H9 (cell line): ENCODE measurements around the gene AMOT. TPM values are rescaled to one million over a fixed set of nuclear protein-coding genes. Genes with fewer than 3 reads are reported as not detected.

Experiments used
- DNase-seq: peaks from one replicate; pipeline ENCODE4 v3.0.0-alpha.2; 2017
- H2AFZ ChIP-seq: one replicate; pipeline ENCODE4 v1.6.1; 2013; ENCODE audit warnings: mild to moderate bottlenecking, low read length, control low read depth, moderate library complexity
- H2AK5ac ChIP-seq: 2 replicates; pipeline ENCODE4 v1.6.1; 2013; ENCODE audit warnings: low read length, control low read depth, mixed read lengths; ENCODE audit not compliant: insufficient read length
- H2BK120ac ChIP-seq: one replicate; pipeline ENCODE4 v1.6.1; 2013; ENCODE audit warnings: low read depth, mild to moderate bottlenecking, low read length, control low read depth, inconsistent platforms; ENCODE audit not compliant: poor library complexity, severe bottlenecking
- H2BK12ac ChIP-seq: 2 replicates; pipeline ENCODE4 v1.6.1; 2013; ENCODE audit warnings: low read length, control low read depth, mixed read lengths, low read depth; ENCODE audit not compliant: insufficient read length
- H2BK15ac ChIP-seq: 2 replicates; pipeline ENCODE4 v1.6.1; 2013; ENCODE audit warnings: low read depth, low read length, control low read depth
- H2BK20ac ChIP-seq: one replicate; pipeline ENCODE4 v1.6.1; 2013; ENCODE audit warnings: low read depth, mild to moderate bottlenecking, low read length, control low read depth, inconsistent platforms; ENCODE audit not compliant: poor library complexity, severe bottlenecking
- H2BK5ac ChIP-seq: 2 replicates; pipeline ENCODE4 v1.6.1; 2013; ENCODE audit warnings: low read length, control low read depth, mixed read lengths; ENCODE audit not compliant: insufficient read length
- H3K14ac ChIP-seq: 2 replicates; pipeline ENCODE4 v1.6.1; 2013; ENCODE audit warnings: low read length, control low read depth; ENCODE audit not compliant: insufficient read depth
- H3K18ac ChIP-seq: 2 replicates; pipeline ENCODE4 v1.6.1; 2013; ENCODE audit warnings: low read depth, mild to moderate bottlenecking, mixed read lengths, low read length, control low read depth; ENCODE audit not compliant: insufficient read length
- H3K23ac ChIP-seq: 2 replicates; pipeline ENCODE4 v1.6.1; 2013; ENCODE audit warnings: low read length, control low read depth, mixed read lengths, low read depth; ENCODE audit not compliant: insufficient read length
- H3K23me2 ChIP-seq: 2 replicates; pipeline ENCODE4 v1.6.1; 2013; ENCODE audit warnings: low read depth, mild to moderate bottlenecking, mixed read lengths, low read length, control low read depth; ENCODE audit not compliant: insufficient read length, poor library complexity, severe bottlenecking
- H3K27ac ChIP-seq: 2 replicates; pipeline ENCODE4 v1.5.1; 2013; ENCODE audit warnings: low read length, control low read depth, mixed read lengths, low read depth; ENCODE audit not compliant: insufficient read length
- H3K27me3 ChIP-seq: 2 replicates; pipeline ENCODE4 v1.6.1; 2013; ENCODE audit warnings: low read length, control low read depth, inconsistent platforms; ENCODE audit not compliant: insufficient read depth
- H3K4ac ChIP-seq: 2 replicates; pipeline ENCODE4 v1.6.1; 2013; ENCODE audit warnings: low read depth, mild to moderate bottlenecking, control low read depth, inconsistent platforms, low read length, moderate library complexity
- H3K4me1 ChIP-seq: 2 replicates; pipeline ENCODE4 v1.6.1; 2013; ENCODE audit warnings: low read length, control low read depth, inconsistent platforms; ENCODE audit not compliant: insufficient read depth
- H3K4me2 ChIP-seq: 2 replicates; pipeline ENCODE4 v1.6.1; 2013; ENCODE audit warnings: low read length, control low read depth, mixed read lengths; ENCODE audit not compliant: insufficient read length, insufficient read depth
- H3K56ac ChIP-seq: 2 replicates; pipeline ENCODE4 v1.6.1; 2013; ENCODE audit warnings: low read depth, mild to moderate bottlenecking, mixed read lengths, low read length, control low read depth; ENCODE audit not compliant: insufficient read length
- H3K79me1 ChIP-seq: 2 replicates; pipeline ENCODE4 v1.6.1; 2013; ENCODE audit warnings: low read depth, mild to moderate bottlenecking, moderate library complexity, low read length, control low read depth, inconsistent platforms; ENCODE audit not compliant: insufficient read depth, poor library complexity, severe bottlenecking
- H3K79me2 ChIP-seq: 2 replicates; pipeline ENCODE4 v1.6.1; 2013; ENCODE audit warnings: low read length, control low read depth, inconsistent platforms; ENCODE audit not compliant: insufficient read depth
- H3K9ac ChIP-seq: 2 replicates; pipeline ENCODE4 v1.6.1; 2013; ENCODE audit warnings: low read length, control low read depth, mixed read lengths; ENCODE audit not compliant: insufficient read length; ENCODE audit errors: extremely low read depth
- H3K9me3 ChIP-seq: one replicate; pipeline ENCODE4 v1.6.1; 2013; ENCODE audit warnings: low read depth, low read length, inconsistent platforms; ENCODE audit not compliant: control insufficient read depth
- H3T11ph ChIP-seq: one replicate; pipeline ENCODE4 v1.6.1; 2013; ENCODE audit warnings: mild to moderate bottlenecking, low read length, control low read depth, inconsistent platforms
- H4K20me1 ChIP-seq: one replicate; pipeline ENCODE4 v1.6.1; 2013; ENCODE audit not compliant: control insufficient read depth, insufficient read length, insufficient read depth
- H4K5ac ChIP-seq: 2 replicates; pipeline ENCODE4 v1.6.1; 2013; ENCODE audit warnings: low read depth, mild to moderate bottlenecking, mixed read lengths, low read length, control low read depth; ENCODE audit not compliant: insufficient read length
- H4K8ac ChIP-seq: replicated peaks from 2 replicates; pipeline ENCODE4 v1.6.1; 2013; ENCODE audit warnings: low read length, control low read depth, mixed read lengths, low read depth; ENCODE audit not compliant: insufficient read length
- H4K91ac ChIP-seq: 2 replicates; pipeline ENCODE4 v1.6.1; 2013; ENCODE audit warnings: low read depth, mild to moderate bottlenecking, moderate library complexity, mixed read lengths, low read length, control low read depth; ENCODE audit not compliant: insufficient read length
- H3K27ac Mint-ChIP-seq, 3 experiments: 2 replicates in 2 of 3; 3 replicates in 1 of 3; pipeline ENCODE4 v1.8.0; 2020 to 2021; ENCODE audit warnings: mixed read lengths in 3 of 3, mild to moderate bottlenecking in 1 of 3, moderate library complexity in 1 of 3
- H3K27me3 Mint-ChIP-seq: 2 replicates; pipeline ENCODE4 v1.8.0; 2021; ENCODE audit warnings: low read depth, mild to moderate bottlenecking, moderate library complexity, mixed read lengths
- H3K36me3 Mint-ChIP-seq, 3 experiments: 2 replicates in 2 of 3; 3 replicates in 1 of 3; pipeline ENCODE4 v1.8.0; 2020 to 2021; ENCODE audit warnings: low read depth in 3 of 3, mixed read lengths in 3 of 3; ENCODE audit not compliant: insufficient read depth in 1 of 3
- H3K4me1 Mint-ChIP-seq, 2 experiments: 2 replicates each; pipeline ENCODE4 v1.8.0; 2020; ENCODE audit warnings: mixed read lengths in 2 of 2
- H3K4me3 Mint-ChIP-seq, 2 experiments: 2 replicates in 1 of 2; 3 replicates in 1 of 2; pipeline ENCODE4 v1.8.0; 2020 to 2021; ENCODE audit warnings: mild to moderate bottlenecking in 2 of 2, mixed read lengths in 2 of 2, moderate library complexity in 1 of 2
- H3K9me3 Mint-ChIP-seq, 2 experiments: 2 replicates in 1 of 2; 3 replicates in 1 of 2; pipeline ENCODE4 v1.8.0; 2020; ENCODE audit warnings: mild to moderate bottlenecking in 2 of 2, mixed read lengths in 2 of 2, moderate library complexity in 1 of 2
- CTCF ChIP-seq: fragments of 200-600 bp; sonication (generic); conservative IDR thresholded peaks from 3 replicates; pipeline ENCODE4 v1.8.0; 2021; ENCODE audit warnings: antibody characterized with exemption, mild to moderate bottlenecking
- WGBS: extraction: QIAGEN DNeasy Blood & Tissue Kit; methylation state at CpG from one replicate; pipeline ENCODE4 v1.1.7; 2013; ENCODE audit warnings: missing lambda C conversion rate, low lambda C conversion rate, mixed read lengths; ENCODE audit not compliant: insufficient read length; ENCODE audit errors: extremely low coverage; 5-methylcytosine and 5-hydroxymethylcytosine counted together
- total RNA-seq: library from RNA; stranded (reverse); gene quantifications from 2 replicates; pipeline ENCODE4 v1.2.1, GENCODE V29; 2021

Gene AMOT
- total RNA-seq, 1 experiment from 2014 or later = 17.6 TPM

GRCh38 chrX:112751076-112751475, 89.6 kb downstream of the AMOT start:
- H4K5ac ChIP-seq = no peak overlapping the region
- H4K8ac ChIP-seq = no peak overlapping the region

More at GRCh38 chrX:112751076-112751475, 89.6 kb downstream of the AMOT start:
- no peak for DNase-seq
- no peaks in the 10 kb centered on the region for H3K79me1 ChIP-seq
- no peak overlapping the region for H3K56ac ChIP-seq
- H2AFZ ChIP-seq = no peak overlapping the region
- H3K27ac Mint-ChIP-seq = no peak overlapping the region
- H3K4me1 Mint-ChIP-seq = no peaks in the 10 kb centered on the region
- peaks cover 0 to 5% of the 10 kb centered on the region in 2 experiments; a peak in 2 of 5 replicates for H3K9me3 Mint-ChIP-seq
- no CpG with 5 or more reads among the region's 2 CpGs for WGBS
- no peak overlapping the region for H2BK12ac ChIP-seq
- no peak overlapping the region for H2BK15ac ChIP-seq
- no peaks in the 10 kb centered on the region for H3K27me3 ChIP-seq
- no peaks in the 10 kb centered on the region for H3K23me2 ChIP-seq
- H3K23ac ChIP-seq = no peak overlapping the region
- no peak overlapping the region for H3K4me3 Mint-ChIP-seq
- H3K4me2 ChIP-seq = no peak overlapping the region
- no peaks in the 10 kb centered on the region for H4K20me1 ChIP-seq
- H3K14ac ChIP-seq = no peak overlapping the region
- H3K4ac ChIP-seq = no peak overlapping the region
- no peaks in the 10 kb centered on the region for H3K79me2 ChIP-seq
- no peak overlapping the region for H3T11ph ChIP-seq
- H3K9me3 ChIP-seq = no peaks in the 10 kb centered on the region
- H2BK5ac ChIP-seq = no peak overlapping the region
- H3K9ac ChIP-seq = no peak overlapping the region
- H3K27ac ChIP-seq = no peak overlapping the region
- no peaks in the 10 kb centered on the region for H3K4me1 ChIP-seq
- H4K91ac ChIP-seq = no peak overlapping the region
- no peak for TF ChIP-seq CTCF
- no peaks in the 10 kb centered on the region for H3K27me3 Mint-ChIP-seq
- no peak overlapping the region for H2BK20ac ChIP-seq
- no peak overlapping the region for H3K18ac ChIP-seq
- H3K36me3 Mint-ChIP-seq = no peaks in the 10 kb centered on the region; a peak in 1 of 7 replicates
- no peak overlapping the region for H2BK120ac ChIP-seq
- no peak overlapping the region for H2AK5ac ChIP-seq
